Endothelial cell of umbilical vein (primary cell): Measurements from ENCODE around the gene TAF11L2. TPM values are rescaled to one million over a fixed set of nuclear protein-coding genes. Genes with fewer than 3 reads are reported as not detected.
"Not testable (repeated sequence)": the region's sequence is repeated elsewhere in the genome, so short reads cannot be mapped to it uniquely, and the experiment has no call there.

Source experiments
- Bru-seq: library from RNA; stranded (reverse); fragments of 400-500 nt; gene quantifications from one replicate; lab custom pipeline; 2021; lab: Mats Ljungman, UMichigan
- BruChase-seq, 2 experiments: library from RNA; stranded (reverse); fragments of 400-500 nt; gene quantifications; one replicate each; lab custom pipeline; 2021; lab: Mats Ljungman, UMichigan
- BruUV-seq: library from RNA; stranded (reverse); fragments of 400-500 nt; replicated peaks from 2 replicates; lab custom pipeline; 2021; lab: Mats Ljungman, UMichigan
- CTCF ChIA-PET: fragments of 300-600, 350-600 bp; sonication (Branson Sonifier 250); formaldehyde crosslinking; loops from one replicate; lab custom pipeline; 2021; ENCODE audit warnings: antibody characterized with exemption, inconsistent platforms; lab: Charles Lee
- POLR2A ChIA-PET: fragments of 300-600, 350-600 bp; sonication (Branson Sonifier 250); formaldehyde crosslinking; loops from one replicate; lab custom pipeline; 2021; ENCODE audit warnings: antibody characterized with exemption, inconsistent platforms; lab: Charles Lee
- DNase-seq: peaks from one replicate; pipeline ENCODE4 v3.0.0-alpha.2; 2011; ENCODE audit warnings: low read depth, low spot score
- FAIRE-seq: peaks from 2 replicates; lab custom pipeline; 2011; peaks lifted over from hg19 to GRCh38; lab: Jason Lieb, UNC
- H2AFZ ChIP-seq: 2 replicates; pipeline ENCODE4 v1.6.0; 2012; ENCODE audit warnings: low read depth, low read length, control low read depth, inconsistent platforms
- H3K27ac ChIP-seq: 2 replicates; pipeline ENCODE4 v1.5.1; 2011; ENCODE audit warnings: low read depth, mild to moderate bottlenecking, control low read depth, low read length, moderate library complexity; ENCODE audit not compliant: insufficient read depth
- H3K27me3 ChIP-seq, 2 experiments: 2 replicates each; pipeline versions ENCODE4 v1.6.0 to v1.6.1; 2011; ENCODE audit warnings: low read length in 2 of 2, mixed read lengths in 1 of 2; ENCODE audit not compliant: control insufficient read depth in 2 of 2, insufficient read depth in 2 of 2
- H3K36me3 ChIP-seq, 2 experiments: 2 replicates in 1 of 2; 3 replicates in 1 of 2; pipeline ENCODE4 v1.5.1; 2011; ENCODE audit warnings: low read length in 2 of 2, mild to moderate bottlenecking in 1 of 2, moderate library complexity in 1 of 2; ENCODE audit not compliant: control insufficient read depth in 2 of 2, insufficient read depth in 2 of 2; ENCODE audit errors: extremely low read depth in 1 of 2
- H3K4me1 ChIP-seq: 3 replicates; pipeline ENCODE4 v1.5.1; 2011; ENCODE audit warnings: mild to moderate bottlenecking, low read length; ENCODE audit not compliant: control insufficient read depth, insufficient read depth; ENCODE audit errors: extremely low read depth
- H3K4me2 ChIP-seq: 2 replicates; pipeline ENCODE4 v1.6.1; 2011; ENCODE audit warnings: low read length, control low read depth, mixed read lengths; ENCODE audit not compliant: insufficient read depth
- H3K4me3 ChIP-seq, 3 experiments: fragments of 200-600 bp in 1 of 3; sonication (generic), shearing (Covaris generic) in 1 of 3; replicated peaks in 1 of 3; 2 replicates each; pipeline ENCODE4 v1.5.1; 2011 to 2016; ENCODE audit warnings: control low read depth in 3 of 3, low read length in 3 of 3, mild to moderate bottlenecking in 2 of 3, inconsistent platforms in 1 of 3, low read depth in 1 of 3, moderate library complexity in 1 of 3; ENCODE audit not compliant: insufficient read depth in 1 of 3
- H3K79me2 ChIP-seq: 2 replicates; pipeline ENCODE4 v1.6.0; 2012; ENCODE audit warnings: low read length, inconsistent platforms; ENCODE audit not compliant: control insufficient read depth, insufficient read depth
- H3K9ac ChIP-seq: replicated peaks from 2 replicates; pipeline ENCODE3; 2011; ENCODE audit warnings: low read length, control low read depth; ENCODE audit not compliant: insufficient read depth; ENCODE audit errors: extremely low read depth
- H3K9me1 ChIP-seq: replicated peaks from 3 replicates; pipeline ENCODE4 v1.6.0; 2011; ENCODE audit warnings: mild to moderate bottlenecking, low read length; ENCODE audit not compliant: control insufficient read depth, insufficient read depth; ENCODE audit errors: extremely low read depth
- H3K9me3 ChIP-seq: replicated peaks from 2 replicates; pipeline ENCODE4 v1.5.1; 2012; ENCODE audit warnings: low read length, inconsistent platforms; ENCODE audit not compliant: control insufficient read depth, insufficient read depth
- H4K20me1 ChIP-seq: replicated peaks from 2 replicates; pipeline ENCODE3; 2011; ENCODE audit warnings: mild to moderate bottlenecking, low read length; ENCODE audit not compliant: control insufficient read depth, insufficient read depth; ENCODE audit errors: extremely low read depth
- JUN ChIP-seq: IDR thresholded peaks from 2 replicates; pipeline ENCODE4 v1.6.1; 2011; ENCODE audit warnings: borderline replicate concordance, low read depth; ENCODE audit not compliant: insufficient read length, insufficient read depth
- POLR2AphosphoS5 ChIP-seq: IDR thresholded peaks from 2 replicates; pipeline ENCODE4 v1.6.1; 2012; ENCODE audit warnings: low read depth, mild to moderate bottlenecking, control low read depth, low read length, moderate library complexity; ENCODE audit not compliant: insufficient read depth
- dilution Hi-C: fragments of 300-500 bp; cut with MboI; formaldehyde crosslinking; loops from one replicate; pipeline ENCODE4 v1.15.0; 2019; ENCODE audit warnings: low sequenced_read_pairs; ENCODE audit not compliant: extremely low pct_ligation_motif_present
- intact Hi-C: fragments of 100-400 bp; cut with micrococcal nuclease; formaldehyde crosslinking; loops from one replicate; pipeline ENCODE4 v1.10.0; 2022
- long read RNA-seq: library from polyadenylated mRNA; stranded (forward); transcript quantifications from one replicate; pipeline ENCODE4 v2.0.0, GENCODE V29; 2021
- polyA minus RNA-seq, 3 experiments: library from RNA; depleted of rRNA, polyadenylated mRNA; stranded (reverse); fragments of >200 nt; gene quantifications; 1 replicate in 1 of 3; 2 replicates in 2 of 3; pipeline ENCODE4 v1.2.3, GENCODE V29; 2011
- polyA plus RNA-seq, 4 experiments: library from polyadenylated mRNA; depleted of rRNA in 3 of 4; stranded (reverse) in 3 of 4; unstranded in 1 of 4; fragments of >200 nt; gene quantifications; 2 replicates each; pipeline versions ENCODE4 v1.2.1 to v1.2.3, GENCODE V29; 2011 to 2012; ENCODE audit warnings: missing spikeins in 1 of 4
- total RNA-seq: library from RNA; stranded (reverse); gene quantifications from 2 replicates; pipeline ENCODE4 v1.2.3, GENCODE V29; 2021

TAF11L2 gene
- total RNA-seq: not detected in 2 replicates
- not detected in 2 replicates for polyA plus RNA-seq
- polyA plus RNA-seq (2011; cell fraction: cytosol; rRNA removed): not detected in 2 replicates
- polyA plus RNA-seq (2011; cell fraction: nucleus; rRNA removed): not detected in 2 replicates
- polyA plus RNA-seq (2012): not detected in 2 replicates
- polyA minus RNA-seq: not detected in 2 replicates
- polyA minus RNA-seq (2011; cell fraction: cytosol; rRNA and poly(A)+ RNA removed): not detected
- polyA minus RNA-seq (2011; cell fraction: nucleus; rRNA and poly(A)+ RNA removed): not detected in 2 replicates
- not detected for Bru-seq, nascent RNA
- not detected for BruChase-seq, experiment 1, labeled RNA remaining after a 6-hour chase
- not detected for BruChase-seq, experiment 2, labeled RNA remaining after a 2-hour chase
- long read RNA-seq: 0 reads

DNA sequence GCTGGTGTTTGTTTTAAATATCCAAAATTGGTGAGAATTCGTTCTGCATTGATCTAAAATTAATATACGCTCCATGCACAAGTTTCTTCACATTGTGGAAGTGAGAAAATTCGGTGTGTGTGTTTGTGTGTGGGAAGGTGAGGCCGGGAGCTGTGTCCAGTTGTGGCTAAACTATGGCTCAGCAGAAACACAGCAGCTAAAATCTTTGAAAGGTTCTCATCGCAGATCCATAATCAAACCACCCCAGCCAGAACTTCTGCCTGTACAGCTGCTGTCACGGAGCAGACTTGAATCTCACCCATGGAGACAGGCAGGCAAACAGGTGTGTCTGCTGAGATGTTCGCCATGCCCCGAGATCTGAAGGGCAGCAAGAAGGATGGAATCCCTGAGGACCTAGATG, at the start of gene TAF11L2:
TAF11L2 (plus strand) TSS at position 301 of the 400 bp plus-strand sequence.
- H3K4me2 ChIP-seq, H3K79me2 ChIP-seq, H3K27ac ChIP-seq, H3K9ac ChIP-seq, POLR2A ChIA-PET, H3K4me1 ChIP-seq, intact Hi-C loops, H3K4me3 ChIP-seq, H3K27me3 ChIP-seq, H4K20me1 ChIP-seq, DNase-seq, BruUV-seq, H2AFZ ChIP-seq, H3K9me3 ChIP-seq, H3K36me3 ChIP-seq, H3K9me1 ChIP-seq, dilution Hi-C loops, CTCF ChIA-PET, FAIRE-seq: not testable (repeated sequence)

DNA sequence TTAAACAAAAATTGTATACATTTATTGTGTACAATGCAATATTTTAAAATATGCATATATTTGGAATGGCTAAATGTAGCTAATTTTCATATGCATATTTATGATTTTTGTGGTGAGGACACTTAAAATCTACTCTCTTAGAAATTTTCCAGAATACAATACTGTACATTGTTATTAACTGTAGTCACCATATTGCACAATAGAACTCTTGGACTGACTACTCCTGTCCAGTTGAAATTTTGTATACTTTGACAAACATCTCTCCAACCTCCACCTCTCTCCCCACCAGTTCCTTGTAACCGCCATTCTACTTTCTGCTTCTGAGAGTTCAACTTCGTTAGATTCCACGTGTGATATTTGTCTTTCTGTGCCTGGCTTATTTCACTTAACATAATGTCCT, 49.2 kb upstream of the TAF11L2 start:
- no peaks in the 10 kb centered on the region for H3K4me1 ChIP-seq
- dilution Hi-C loops: no loop called here
- FAIRE-seq: no peak
- H2AFZ ChIP-seq: no peak overlapping the region
- no peak overlapping the region for H3K27ac ChIP-seq
- DNase-seq: no peak
- H3K4me2 ChIP-seq: no peak overlapping the region
- no peaks in the 10 kb centered on the region for H3K9me1 ChIP-seq
- no peaks in the 10 kb centered on the region for H4K20me1 ChIP-seq
- H3K79me2 ChIP-seq: no peaks in the 10 kb centered on the region
- no TSS peak for BruUV-seq
- H3K9me3 ChIP-seq: no peaks in the 10 kb centered on the region
- no peak overlapping the region for H3K4me3 ChIP-seq
- no peak overlapping the region for H3K9ac ChIP-seq
- no peaks in the 10 kb centered on the region for H3K36me3 ChIP-seq
- POLR2A ChIA-PET: no interaction called here
- CTCF ChIA-PET: interaction anchor here (1.3 kb wide), 1 partner anchor 232 kb away, joined by 5 read pairs; no protein-coding TSS in a partner anchor
- intact Hi-C loops: no loop called here
- peaks cover 2 to 3% of the 10 kb centered on the region in 2 experiments for H3K27me3 ChIP-seq
- TF ChIP-seq POLR2AphosphoS5 (no peak), JUN (no peak)
